Measurements from ENCODE around the gene USF1. TPM values are rescaled to one million over a fixed set of nuclear protein-coding genes. Genes with fewer than 3 reads are reported as not detected.
"Not testable (repeated sequence)": the region's sequence is repeated elsewhere in the genome, so short reads cannot be mapped to it uniquely, and the experiment has no call there.

USF1 gene
- polyA plus RNA-seq, 4 donors: 51.0 to 68.9 (median 54.5) TPM

- no peak for DNase-seq (ENCODE audit: low read depth in 4 of 4, low spot score in 3 of 4)
Measured at GRCh38 chr1:161020509-161021164, 25.1 kb downstream of the USF1 start, which contains the start of gene F11R. F11R (minus strand) TSS chr1:161021152; CDS start chr1:161021073, 79 bp downstream.

GRCh38 chr1:161019751-161020495 is 25.9 kb downstream of the USF1 start:
- DNase-seq (ENCODE audit: low read depth in 4 of 4, low spot score in 3 of 4): no peak

GRCh38 chr1:161019111-161019660 is 26.6 kb downstream of the USF1 start:
- not testable (repeated sequence) for DNase-seq (ENCODE audit: low read depth in 4 of 4, low spot score in 3 of 4)

GRCh38 chr1:161018631-161018930 is 27.2 kb downstream of the USF1 start:
- no peak for DNase-seq (ENCODE audit: low read depth in 4 of 4, low spot score in 3 of 4)

- no peak for DNase-seq (ENCODE audit: low read depth in 4 of 4, low spot score in 3 of 4)
Measured at GRCh38 chr1:161017756-161018630, 27.8 kb downstream of the USF1 start.

- not testable (repeated sequence) for DNase-seq (ENCODE audit: low read depth in 4 of 4, low spot score in 3 of 4)
Measured at GRCh38 chr1:161017181-161017580, 28.6 kb downstream of the USF1 start.

GRCh38 chr1:161016683-161017082 is 29.1 kb downstream of the USF1 start:
- DNase-seq (ENCODE audit: low read depth in 4 of 4, low spot score in 3 of 4): not testable (repeated sequence)

GRCh38 chr1:161013488-161014230 is 32.1 kb downstream of the USF1 start:
- DNase-seq (ENCODE audit: low read depth in 4 of 4, low spot score in 3 of 4): no peak

GRCh38 chr1:161013131-161013487 is 32.7 kb downstream of the USF1 start:
- no peak for DNase-seq (ENCODE audit: low read depth in 4 of 4, low spot score in 3 of 4)

- DNase-seq (ENCODE audit: low read depth in 4 of 4, low spot score in 3 of 4): no peak
Measured at GRCh38 chr1:161012420-161012819, 33.4 kb downstream of the USF1 start.

- no peak for DNase-seq (ENCODE audit: low read depth in 4 of 4, low spot score in 3 of 4)
Measured at GRCh38 chr1:161009602-161010211, 36.1 kb downstream of the USF1 start.

- DNase-seq (ENCODE audit: low read depth in 4 of 4, low spot score in 3 of 4): no peak
Measured at GRCh38 chr1:161008869-161009510, 36.8 kb downstream of the USF1 start.

- DNase-seq (ENCODE audit: low read depth in 4 of 4, low spot score in 3 of 4): no peak
Measured at GRCh38 chr1:161007369-161007768, 38.4 kb downstream of the USF1 start.

- DNase-seq (ENCODE audit: low read depth in 4 of 4, low spot score in 3 of 4): no peak
Measured at GRCh38 chr1:161006563-161006962, 39.2 kb downstream of the USF1 start.

GRCh38 chr1:161001525-161001924 is 44.3 kb downstream of the USF1 start:
- DNase-seq (ENCODE audit: low read depth in 4 of 4, low spot score in 3 of 4): no peak

- DNase-seq (ENCODE audit: low read depth in 4 of 4, low spot score in 3 of 4): no peak
Measured at GRCh38 chr1:161000736-161001480, 44.9 kb downstream of the USF1 start.

GRCh38 chr1:160999376-160999775 is 46.4 kb downstream of the USF1 start:
- no peak for DNase-seq (ENCODE audit: low read depth in 4 of 4, low spot score in 3 of 4)

GRCh38 chr1:160997323-160998038 is 48.3 kb downstream of the USF1 start:
- DNase-seq (ENCODE audit: low read depth in 4 of 4, low spot score in 3 of 4): no peak

Data from left renal pelvis (tissue), 4 donors.